HG03469 (cell line): ENCODE measurements around the gene ADAMTS18.

ENCODE experiments used
- ATAC-seq: cut with Tn5 transposase; IDR thresholded peaks from one replicate; pipeline ENCODE4 v1.9.1; 2021; ENCODE audit warnings: mild to moderate bottlenecking, moderate library complexity, moderate number of reproducible peaks; ENCODE audit not compliant: unreplicated experiment

The ADAMTS18 gene

GRCh38 chr16:77233799-77234519 lies 200.9 kb downstream of the ADAMTS18 start:
- no peak for ATAC-seq
